Right atrium auricular region (tissue), 2 donors: ENCODE measurements around the gene CEBPA. TPM values are rescaled to one million over a fixed set of nuclear protein-coding genes. Genes with fewer than 3 reads are reported as not detected.

ENCODE experiments used
- DNase-seq: peaks from one replicate; pipeline ENCODE4 v3.0.0-alpha.2; 2019; ENCODE audit warnings: low spot score
- H3K27ac ChIP-seq, 2 donors: fragments of 200-600 bp; sonication (generic); 1 replicate in 1 of 2; 2 replicates in 1 of 2; pipeline ENCODE4 v1.5.1; 2016 to 2019
- H3K27me3 ChIP-seq, 2 donors: fragments of 200-600 bp; sonication (generic); one replicate each; pipeline versions ENCODE4 v1.5.1 to v1.6.0; 2017 to 2019
- H3K36me3 ChIP-seq: fragments of 200-600 bp; sonication (generic); one replicate; pipeline ENCODE4 v1.5.1; 2016
- H3K4me1 ChIP-seq, 2 donors: fragments of 200-600 bp; sonication (generic); one replicate each; pipeline versions ENCODE4 v1.5.1 to v1.6.0; 2017 to 2019
- H3K4me3 ChIP-seq, 2 donors: fragments of 200-600 bp; sonication (generic); 1 replicate in 1 of 2; 2 replicates in 1 of 2; pipeline ENCODE4 v1.5.1; 2017 to 2019; ENCODE audit warnings: mild to moderate bottlenecking in 1 of 2, moderate library complexity in 1 of 2
- H3K9me3 ChIP-seq, 2 donors: fragments of 200-600 bp; sonication (generic); one replicate each; pipeline ENCODE4 v1.5.1; 2019
- CTCF ChIP-seq, 2 donors: fragments of 200-600 bp; sonication (generic); IDR thresholded peaks; one replicate each; pipeline ENCODE4 v1.5.1; 2019; ENCODE audit warnings: antibody characterized with exemption in 2 of 2
- total RNA-seq, 2 donors: library from RNA; depleted of rRNA; stranded (reverse); fragments of >200 nt; gene quantifications; one replicate each; pipeline ENCODE4 v1.1.0, GENCODE V29; 2016

Gene CEBPA
- total RNA-seq, 2 donors from 2014 or later = 1.3 to 11.0 TPM

DNA sequence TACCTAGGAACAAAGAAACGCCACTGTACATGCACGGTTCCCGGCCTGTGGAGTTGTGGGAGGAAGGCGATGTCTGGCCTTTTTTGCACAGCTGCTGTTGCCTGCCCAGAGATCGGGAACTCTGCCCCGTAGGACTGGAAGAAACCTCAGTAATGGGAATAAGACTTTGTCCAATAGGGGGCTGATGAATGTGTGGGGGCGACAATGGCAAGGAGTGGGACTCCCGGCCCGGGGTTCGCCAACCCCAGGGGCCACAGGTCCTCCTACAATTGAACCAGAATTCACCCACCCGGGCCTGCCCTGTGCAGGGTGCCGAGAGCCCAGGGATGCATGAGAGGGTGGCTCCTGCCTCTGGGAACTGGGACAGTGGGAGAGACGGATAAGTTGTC, 2.0 kb upstream of the CEBPA start:
- TF ChIP-seq CTCF (IDR thresholded peaks at IDR 0.05) = no peak
- Histone ChIP-seq H3K4me3 (no peak overlapping the region), H3K9me3 (no peaks in the 10 kb centered on the region), H3K36me3 (no peaks in the 10 kb centered on the region), H3K4me1 (peaks cover 0 to 33% of the 10 kb centered on the region in 2 donors), H3K27ac (no peak overlapping the region), H3K27me3 (no peaks in the 10 kb centered on the region)
- DNase-seq = no peak

- H3K36me3 ChIP-seq = no peaks in the 10 kb centered on the region
- peaks cover 0 to 33% of the 10 kb centered on the region in 2 donors for H3K4me1 ChIP-seq
- H3K27ac ChIP-seq = no peak overlapping the region
- no peaks in the 10 kb centered on the region for H3K9me3 ChIP-seq
- DNase-seq = no peak
- H3K4me3 ChIP-seq = peak overlapping the region; percentile 61 to 75
- TF ChIP-seq CTCF (IDR thresholded peaks at IDR 0.05) = no peak
- no peaks in the 10 kb centered on the region for H3K27me3 ChIP-seq
Observed at GRCh38 chr19:33303791-33304345, 1.5 kb upstream of the CEBPA start.

GRCh38 chr19:33302974-33303790, 848 bp upstream of the CEBPA start:
- no peak for TF ChIP-seq CTCF (IDR thresholded peaks at IDR 0.05)
- H3K27ac ChIP-seq = peak overlapping the region in 1 of 2 donors; percentile 48
- peak overlapping the region; percentile 61 to 75 for H3K4me3 ChIP-seq
- H3K9me3 ChIP-seq = no peaks in the 10 kb centered on the region
- H3K27me3 ChIP-seq = no peaks in the 10 kb centered on the region
- H3K36me3 ChIP-seq = no peaks in the 10 kb centered on the region
- H3K4me1 ChIP-seq = peaks cover 0 to 33% of the 10 kb centered on the region in 2 donors
- no peak for DNase-seq

- Histone ChIP-seq H3K4me1 (peaks cover 0 to 33% of the 10 kb centered on the region in 2 donors), H3K9me3 (no peaks in the 10 kb centered on the region), H3K27ac (no peak overlapping the region), H3K4me3 (peak overlapping the region; percentile 61 to 75), H3K27me3 (no peaks in the 10 kb centered on the region), H3K36me3 (no peaks in the 10 kb centered on the region)
- DNase-seq = no peak
- TF ChIP-seq CTCF (IDR thresholded peaks at IDR 0.05) = no peak
Observed at GRCh38 chr19:33301900-33302174, 497 bp downstream of the CEBPA start.

GRCh38 chr19:33301144-33301899, 1.0 kb downstream of the CEBPA start:
- Histone ChIP-seq H3K4me3 (peak overlapping the region; percentile 61 to 75), H3K27ac (no peak overlapping the region), H3K36me3 (no peaks in the 10 kb centered on the region), H3K9me3 (no peaks in the 10 kb centered on the region), H3K4me1 (peaks cover 0 to 33% of the 10 kb centered on the region in 2 donors), H3K27me3 (no peaks in the 10 kb centered on the region)
- no peak for DNase-seq
- TF ChIP-seq CTCF (IDR thresholded peaks at IDR 0.05) = no peak
